Tibial artery (tissue), 4 donors: ENCODE measurements around the gene ATF6B.
A peak's percentile ranks its signal among the peaks of the same experiment; 100 is the strongest.

ENCODE experiments used
- DNase-seq, 2 donors: peaks; one replicate each; pipeline ENCODE4 v3.0.0-alpha.2; 2019
- H3K27ac ChIP-seq, 2 donors: fragments of 200-600 bp; sonication (generic) in 1 of 2; 1 replicate in 1 of 2; 2 replicates in 1 of 2; pipeline ENCODE4 v1.5.1; 2018 to 2019; ENCODE audit warnings: mild to moderate bottlenecking in 1 of 2
- H3K27me3 ChIP-seq, 2 donors: fragments of 200-600 bp; sonication (generic) in 1 of 2; one replicate each; pipeline versions ENCODE4 v1.5.1 to v1.6.0; 2016 to 2019
- H3K36me3 ChIP-seq, 3 donors: fragments of 200-600 bp; sonication (generic) in 2 of 3; one replicate each; pipeline ENCODE4 v1.5.1; 2016 to 2019; ENCODE audit warnings: mild to moderate bottlenecking in 2 of 3
- H3K4me1 ChIP-seq, 4 donors: fragments of 200-600 bp; sonication (generic) in 2 of 4; 1 replicate in 3 of 4; 2 replicates in 1 of 4; pipeline ENCODE4 v1.5.1; 2016 to 2019
- H3K4me3 ChIP-seq, 2 donors: fragments of 200-600 bp; sonication (generic) in 1 of 2; 1 replicate in 1 of 2; 2 replicates in 1 of 2; pipeline ENCODE4 v1.5.1; 2018 to 2019; ENCODE audit warnings: mild to moderate bottlenecking in 2 of 2
- H3K9me3 ChIP-seq, 3 donors: fragments of 200-600 bp; sonication (generic) in 1 of 3; one replicate each; pipeline ENCODE4 v1.5.1; 2016 to 2019
- intact Hi-C: fragments of 100-400 bp; cut with DNase I; formaldehyde crosslinking; loops from one replicate; pipeline ENCODE4 v1.15.0; 2023; ENCODE audit warnings: low total_unique reads
- TF ChIP-seq, protein P1 (sequence below), 2 experiments: fragments of 200-600 bp in 1 of 2; fragments of 450-650 bp in 1 of 2; IDR thresholded peaks; one replicate each; pipeline ENCODE4 v1.5.1; 2017 to 2019; ENCODE audit warnings: antibody characterized with exemption in 2 of 2, mild to moderate bottlenecking in 1 of 2, moderate library complexity in 1 of 2

ATF6B gene

DNA sequence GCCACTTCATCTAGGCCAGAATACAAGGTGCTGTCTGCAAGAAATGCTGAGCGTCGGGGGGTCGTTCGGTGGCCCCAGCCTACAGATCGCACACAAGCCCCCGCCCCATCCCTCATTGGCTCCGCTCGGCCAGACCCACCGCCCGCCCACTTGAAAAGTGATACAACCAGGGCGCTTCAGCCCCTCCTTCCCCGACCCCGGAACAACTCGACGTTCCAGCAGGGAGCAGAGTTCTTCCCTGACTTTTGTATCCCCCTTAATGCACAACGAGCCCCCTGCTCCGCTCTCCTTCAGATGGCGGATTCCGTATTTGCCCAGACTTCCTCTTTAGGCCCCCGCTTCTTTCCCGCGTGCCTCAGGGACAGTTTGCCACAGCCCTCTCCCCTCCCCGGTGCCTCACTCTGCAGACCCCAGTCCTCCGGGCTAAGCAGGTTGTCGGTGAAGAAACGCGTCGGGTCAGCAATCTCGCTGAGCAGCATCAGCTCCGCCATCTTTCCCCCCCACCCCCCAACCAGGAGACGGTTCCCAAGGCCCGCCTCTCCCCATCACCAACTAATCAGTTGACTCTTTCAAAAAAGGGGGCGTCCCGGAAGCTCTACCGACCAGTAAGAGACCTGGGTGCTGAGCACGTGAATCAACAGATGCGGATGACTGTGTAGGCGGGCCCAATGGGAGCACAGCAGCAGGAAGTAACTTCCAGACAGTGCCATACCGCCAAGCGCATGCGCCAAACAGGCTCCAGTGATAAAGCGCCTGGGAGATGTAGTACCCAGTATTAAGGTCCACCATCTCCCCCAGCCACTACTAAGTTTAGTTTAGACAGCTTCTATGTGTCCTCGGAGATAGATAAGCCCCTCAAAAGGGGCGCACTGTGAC is at the start of gene ATF6B:
ATF6B (minus strand) TSS at position 530 of the 876 bp plus-strand sequence; CDS start at position 491, 39 bp downstream.
- peak within 1 kb of the TSS; percentile 65 to 94 for H3K4me3 ChIP-seq
- no peaks in the 10 kb centered on the region for H3K9me3 ChIP-seq
- peak within 1 kb of the TSS; percentile 89 to 93 for H3K27ac ChIP-seq
- peaks cover 0 to 43% (median 34%) of the 10 kb centered on the region in 4 donors for H3K4me1 ChIP-seq
- peaks cover 31 to 40% (median 32%) of the 10 kb centered on the region in 3 donors for H3K36me3 ChIP-seq
- TF ChIP-seq, protein P1, sequence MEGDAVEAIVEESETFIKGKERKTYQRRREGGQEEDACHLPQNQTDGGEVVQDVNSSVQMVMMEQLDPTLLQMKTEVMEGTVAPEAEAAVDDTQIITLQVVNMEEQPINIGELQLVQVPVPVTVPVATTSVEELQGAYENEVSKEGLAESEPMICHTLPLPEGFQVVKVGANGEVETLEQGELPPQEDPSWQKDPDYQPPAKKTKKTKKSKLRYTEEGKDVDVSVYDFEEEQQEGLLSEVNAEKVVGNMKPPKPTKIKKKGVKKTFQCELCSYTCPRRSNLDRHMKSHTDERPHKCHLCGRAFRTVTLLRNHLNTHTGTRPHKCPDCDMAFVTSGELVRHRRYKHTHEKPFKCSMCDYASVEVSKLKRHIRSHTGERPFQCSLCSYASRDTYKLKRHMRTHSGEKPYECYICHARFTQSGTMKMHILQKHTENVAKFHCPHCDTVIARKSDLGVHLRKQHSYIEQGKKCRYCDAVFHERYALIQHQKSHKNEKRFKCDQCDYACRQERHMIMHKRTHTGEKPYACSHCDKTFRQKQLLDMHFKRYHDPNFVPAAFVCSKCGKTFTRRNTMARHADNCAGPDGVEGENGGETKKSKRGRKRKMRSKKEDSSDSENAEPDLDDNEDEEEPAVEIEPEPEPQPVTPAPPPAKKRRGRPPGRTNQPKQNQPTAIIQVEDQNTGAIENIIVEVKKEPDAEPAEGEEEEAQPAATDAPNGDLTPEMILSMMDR (IDR thresholded peaks at IDR 0.05): no peak
- peak; percentile 100 for DNase-seq
- intact Hi-C loops: no loop called here
- no peaks in the 10 kb centered on the region for H3K27me3 ChIP-seq

DNA sequence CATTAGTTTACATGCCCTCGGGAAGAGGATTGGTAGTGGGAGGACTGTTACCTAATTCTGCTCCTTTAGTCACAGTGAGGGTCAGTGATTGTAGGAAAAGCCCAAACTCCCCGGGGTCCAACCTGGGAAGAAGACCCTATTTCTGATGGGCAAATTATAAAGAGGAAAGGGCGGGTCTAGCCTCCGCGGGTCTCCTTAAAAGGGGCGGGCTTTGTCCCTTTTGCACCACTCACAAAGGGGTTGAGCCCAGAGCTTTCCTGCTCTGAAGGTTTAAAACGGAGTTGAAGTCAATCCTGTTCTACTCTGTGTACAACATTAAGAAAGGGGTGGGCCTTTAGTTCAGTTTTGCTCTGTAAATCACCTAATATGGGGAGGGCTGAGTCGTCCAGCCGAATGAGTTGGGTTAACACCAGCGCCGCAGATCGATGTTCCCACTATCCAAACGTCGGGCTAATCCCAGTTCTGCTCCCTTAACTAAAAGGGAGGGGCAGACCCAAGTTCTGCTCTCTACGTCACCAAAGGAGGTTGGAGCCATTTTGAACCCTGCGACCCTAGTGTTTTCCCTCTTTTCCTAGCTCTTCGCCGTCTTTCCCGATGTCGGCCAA is 49.2 kb upstream of the ATF6B start:
- Histone ChIP-seq H3K4me3 (peak overlapping the region; percentile 80 to 95), H3K9me3 (no peaks in the 10 kb centered on the region)
- intact Hi-C loops: no loop called here

DNA sequence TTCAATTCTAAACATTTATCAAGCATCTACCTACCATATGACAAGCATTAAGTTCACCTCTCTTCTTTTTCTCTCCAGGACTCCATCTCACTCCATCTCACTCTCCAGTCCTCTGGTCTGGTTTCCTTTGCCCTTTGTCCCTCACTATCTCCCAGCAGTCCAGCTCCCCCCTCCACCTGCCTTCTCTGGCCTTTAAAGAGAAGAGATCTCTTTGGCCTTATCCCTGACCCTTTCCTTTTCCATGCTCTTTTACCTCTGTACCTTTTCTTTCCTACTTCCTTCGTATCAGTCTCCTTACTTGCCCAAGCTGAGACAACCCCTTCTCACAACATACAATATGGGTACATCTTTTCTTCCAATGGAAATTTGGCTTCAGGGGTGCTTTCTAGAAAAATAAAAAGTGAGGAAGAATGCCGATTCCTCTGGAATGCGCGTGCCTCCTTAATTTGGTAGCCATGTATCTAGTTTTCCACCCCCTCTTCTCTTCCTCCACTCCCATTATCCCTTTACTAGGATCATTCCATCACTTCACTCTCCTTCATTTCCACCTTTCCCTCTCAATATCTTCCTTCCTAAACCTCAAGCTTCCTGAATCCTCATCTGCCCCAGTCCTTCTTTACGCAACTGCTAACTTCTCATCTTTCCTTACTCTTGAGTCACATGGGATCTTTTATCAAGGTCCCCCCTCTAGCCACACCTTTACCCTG is 48.6 kb upstream of the ATF6B start:
- intact Hi-C loops: no loop called here
- Histone ChIP-seq H3K4me1 (peaks cover 0 to 54% (median 37%) of the 10 kb centered on the region in 4 donors), H3K27me3 (no peaks in the 10 kb centered on the region), H3K36me3 (peaks cover 8 to 22% (median 19%) of the 10 kb centered on the region in 3 donors), H3K27ac (peak overlapping the region; percentile 95 to 96), H3K4me3 (peak overlapping the region; percentile 80 to 95), H3K9me3 (no peaks in the 10 kb centered on the region)
- no peak for DNase-seq
- TF ChIP-seq, protein P1 (IDR thresholded peaks at IDR 0.05): no peak

More for the DNA sequence above, 49.2 kb upstream of the ATF6B start:
- Histone ChIP-seq H3K36me3 (peaks cover 8 to 28% (median 19%) of the 10 kb centered on the region in 3 donors), H3K27me3 (no peaks in the 10 kb centered on the region), H3K27ac (peak overlapping the region; percentile 95 to 96), H3K4me1 (peaks cover 0 to 54% (median 39%) of the 10 kb centered on the region in 4 donors)
- DNase-seq: no peak
- TF ChIP-seq, protein P1 (IDR thresholded peaks at IDR 0.05): no peak

DNA sequence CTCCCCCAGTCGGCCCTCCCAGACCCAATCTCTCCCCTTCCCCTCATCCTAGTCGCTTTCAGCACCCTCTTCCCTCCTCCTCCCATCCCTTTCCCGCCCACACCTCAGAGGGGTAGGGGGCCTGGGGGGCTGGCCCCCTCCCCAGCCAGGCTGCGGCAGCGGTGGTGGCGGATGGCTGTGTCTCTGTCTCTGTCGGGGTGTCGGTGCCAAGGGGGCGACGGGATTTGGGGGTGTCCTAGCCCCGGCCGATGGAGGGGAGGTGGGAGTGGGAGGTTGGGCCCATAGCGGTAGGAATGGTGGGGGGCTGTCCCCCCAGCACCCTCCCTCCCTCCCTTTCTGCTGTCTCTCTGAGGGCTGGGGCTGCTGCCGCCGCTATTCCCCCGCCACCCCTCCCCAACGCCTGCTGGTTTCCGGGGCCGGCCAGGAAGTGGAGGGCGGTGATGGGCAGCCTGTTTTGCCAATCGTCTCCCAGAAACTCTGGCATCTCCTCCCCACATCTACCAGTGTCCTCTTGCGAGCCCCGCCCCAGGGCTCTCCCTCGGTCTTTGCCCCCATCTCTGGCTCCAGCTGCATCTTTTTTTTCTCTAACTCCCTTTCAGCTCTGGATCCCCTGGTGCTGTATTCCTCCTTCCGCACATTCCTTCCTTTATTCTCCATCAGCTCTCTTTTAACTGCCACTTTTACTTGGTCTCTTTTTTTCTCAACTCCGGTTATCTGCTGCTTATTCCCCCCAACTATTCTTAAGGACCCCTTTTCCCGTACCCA is 47.8 kb upstream of the ATF6B start, which contains the start of gene AGPAT1:
AGPAT1 (minus strand) TSS at position 374 of the 765 bp plus-strand sequence. CDS start 4,588 bp downstream, outside the sequence.
- peaks cover 3 to 20% (median 15%) of the 10 kb centered on the region in 3 donors for H3K36me3 ChIP-seq
- H3K9me3 ChIP-seq: no peaks in the 10 kb centered on the region
- intact Hi-C loops: loop anchor here (2.0 kb wide), 1 partner anchor 19 kb away; no protein-coding TSS in a partner anchor
- peak within 1 kb of the TSS; percentile 95 to 96 for H3K27ac ChIP-seq
- no peaks in the 10 kb centered on the region for H3K27me3 ChIP-seq
- TF ChIP-seq, protein P1 (IDR thresholded peaks at IDR 0.05): no peak
- peak; percentile 96 to 99 for DNase-seq
- H3K4me1 ChIP-seq: peaks cover 0 to 49% (median 36%) of the 10 kb centered on the region in 4 donors
- peak within 1 kb of the TSS; percentile 80 to 95 for H3K4me3 ChIP-seq
